ENCODE results near the gene OR6Y1. TPM values are rescaled to one million over a fixed set of nuclear protein-coding genes. Genes with fewer than 3 reads are reported as not detected.

OR6Y1 gene
- total and polyA plus RNA-seq, 10 donors: not detected

- H3K9me3 ChIP-seq: no peaks in the 10 kb centered on the region
- no peak overlapping the region for H3K27ac ChIP-seq
- TF ChIP-seq POLR2A (IDR thresholded peaks at IDR 0.05) (no peak), CTCF (IDR thresholded peaks at IDR 0.05 in 8 of 11, conservative IDR thresholded peaks at IDR 0.05 in 3 of 11) (no peak), POLR2AphosphoS5 (IDR thresholded peaks at IDR 0.05) (no peak)
- no peaks in the 10 kb centered on the region for H3K36me3 ChIP-seq
- H3K4me1 ChIP-seq: no peaks in the 10 kb centered on the region
- WGBS, 5 donors: 72 to 90% (median 81%) methylated on average over 2 of the region's 2 CpGs
- intact Hi-C loops (cut with DNase I; ENCODE audit: low total_unique reads): loop anchor here (5.0 kb wide), 1 partner anchor 490 kb away; no protein-coding TSS in a partner anchor
- H3K27me3 ChIP-seq (replicated peaks in 1 of 7): peaks cover 0 to 5% (median 0%) of the 10 kb centered on the region in 7 donors
- no peak for DNase-seq
- H3K4me3 ChIP-seq: no peak overlapping the region
Measured at GRCh38 chr1:158507511-158507910, 46.7 kb downstream of the OR6Y1 start.

- Histone ChIP-seq H3K27me3 (replicated peaks in 1 of 7) (peaks cover 0 to 5% (median 0%) of the 10 kb centered on the region in 7 donors), H3K27ac (no peak overlapping the region), H3K4me1 (no peaks in the 10 kb centered on the region), H3K4me3 (no peak overlapping the region), H3K36me3 (no peaks in the 10 kb centered on the region), H3K9me3 (peaks cover 0 to 4% (median 0%) of the 10 kb centered on the region in 8 donors)
- 23 to 50% (median 29%) methylated on average over 1 of the region's 1 CpG for WGBS, 5 donors
- DNase-seq: no peak
- peak in 10 of 11 experiments; percentile 41 to 71 (median 54) for TF ChIP-seq CTCF (IDR thresholded peaks at IDR 0.05 in 8 of 11, conservative IDR thresholded peaks at IDR 0.05 in 3 of 11)
- no peak for TF ChIP-seq POLR2A (IDR thresholded peaks at IDR 0.05)
- intact Hi-C loops (cut with DNase I; ENCODE audit: low total_unique reads): loop anchor here (5.0 kb wide), 1 partner anchor 491 kb away; no protein-coding TSS in a partner anchor
Measured at GRCh38 chr1:158506369-158506987, 47.7 kb downstream of the OR6Y1 start.

GRCh38 chr1:158496374-158496773 lies 57.8 kb downstream of the OR6Y1 start:
- intact Hi-C loops (cut with DNase I; ENCODE audit: low total_unique reads): no loop called here
- H3K4me3 ChIP-seq: no peak overlapping the region
- H3K27ac ChIP-seq: no peak overlapping the region
- peaks cover 0 to 15% (median 0%) of the 10 kb centered on the region in 7 donors for H3K27me3 ChIP-seq (replicated peaks in 1 of 7)
- no peaks in the 10 kb centered on the region for H3K4me1 ChIP-seq
- H3K9me3 ChIP-seq: no peaks in the 10 kb centered on the region
- 34 to 63% (median 45%) methylated on average over 2 of the region's 2 CpGs for WGBS, 5 donors
- no peak for DNase-seq
- H3K36me3 ChIP-seq: no peaks in the 10 kb centered on the region
- TF ChIP-seq POLR2A (IDR thresholded peaks at IDR 0.05) (no peak), POLR2AphosphoS5 (IDR thresholded peaks at IDR 0.05) (no peak), CTCF (IDR thresholded peaks at IDR 0.05 in 8 of 11, conservative IDR thresholded peaks at IDR 0.05 in 3 of 11) (peak in 4 of 11 experiments; percentile 13 to 36 (median 30))

- no peak overlapping the region for H3K27ac ChIP-seq
- H3K4me1 ChIP-seq: no peaks in the 10 kb centered on the region
- intact Hi-C loops (cut with DNase I; ENCODE audit: low total_unique reads): no loop called here
- H3K27me3 ChIP-seq (replicated peaks in 1 of 7): peaks cover 0 to under 1% (median 0%) of the 10 kb centered on the region in 7 donors
- WGBS, 5 donors: 0 to 72% (median 30%) methylated on average over 2 of the region's 2 CpGs
- no peak for DNase-seq
- H3K4me3 ChIP-seq: no peak overlapping the region
- no peaks in the 10 kb centered on the region for H3K36me3 ChIP-seq
- H3K9me3 ChIP-seq: no peaks in the 10 kb centered on the region
- TF ChIP-seq POLR2A (IDR thresholded peaks at IDR 0.05) (no peak), CTCF (IDR thresholded peaks at IDR 0.05 in 8 of 11, conservative IDR thresholded peaks at IDR 0.05 in 3 of 11) (no peak), POLR2AphosphoS5 (IDR thresholded peaks at IDR 0.05) (no peak)
Measured at GRCh38 chr1:158494796-158495195, 59.4 kb downstream of the OR6Y1 start.
